NCI-H226 (cell line): Measurements from ENCODE around the gene WDR86.

ENCODE experiments used
- DNase-seq: peaks from one replicate; pipeline ENCODE4 v3.0.0-alpha.2; 2015

The WDR86 gene

GRCh38 chr7:151378011-151378410, 31.8 kb downstream of the WDR86 start:
- DNase-seq, result no peak

GRCh38 chr7:151377406-151377805, 32.4 kb downstream of the WDR86 start:
- DNase-seq, result no peak

- DNase-seq, result no peak
These were observed 33.5 kb downstream of the WDR86 start for GRCh38 chr7:151376218-151376902.

- DNase-seq, result no peak
These were observed 34.2 kb downstream of the WDR86 start for GRCh38 chr7:151375530-151376217.

GRCh38 chr7:151374726-151375125, 35.1 kb downstream of the WDR86 start:
- no peak for DNase-seq

- DNase-seq, result no peak
These were observed 35.7 kb downstream of the WDR86 start for GRCh38 chr7:151374139-151374538.

GRCh38 chr7:151373599-151373998, 36.2 kb downstream of the WDR86 start:
- DNase-seq, result no peak

- no peak for DNase-seq
These were observed 37.1 kb downstream of the WDR86 start for GRCh38 chr7:151372612-151373265.

- no peak for DNase-seq
These were observed 38.6 kb downstream of the WDR86 start for GRCh38 chr7:151371266-151371665.

GRCh38 chr7:151368136-151368571, 41.7 kb downstream of the WDR86 start:
- DNase-seq, result peak; percentile 40

GRCh38 chr7:151367284-151367683, 42.6 kb downstream of the WDR86 start:
- no peak for DNase-seq

GRCh38 chr7:151366880-151367222, 43.0 kb downstream of the WDR86 start:
- DNase-seq, result no peak

- no peak for DNase-seq
These were observed 43.5 kb downstream of the WDR86 start for GRCh38 chr7:151366166-151366879.

GRCh38 chr7:151363182-151363581, 46.7 kb downstream of the WDR86 start:
- no peak for DNase-seq

GRCh38 chr7:151361193-151361959, 48.5 kb downstream of the WDR86 start:
- DNase-seq, result no peak

GRCh38 chr7:151352512-151352911, 57.3 kb downstream of the WDR86 start:
- DNase-seq, result no peak

- no peak for DNase-seq
These were observed 57.9 kb downstream of the WDR86 start for GRCh38 chr7:151351967-151352366.

- no peak for DNase-seq
These were observed 58.8 kb downstream of the WDR86 start for GRCh38 chr7:151351027-151351426.

- DNase-seq, result no peak
These were observed 60.4 kb downstream of the WDR86 start for GRCh38 chr7:151349507-151349853.

- no peak for DNase-seq
These were observed 60.9 kb downstream of the WDR86 start for GRCh38 chr7:151348970-151349369.

- no peak for DNase-seq
These were observed 62.6 kb downstream of the WDR86 start for GRCh38 chr7:151347200-151347599.

- no peak for DNase-seq
These were observed 63.4 kb downstream of the WDR86 start for GRCh38 chr7:151346470-151346769.
